SW480 (cell line): ENCODE measurements around the gene TTC29.
"Not testable (repeated sequence)": the region's sequence is repeated elsewhere in the genome, so short reads cannot be mapped to it uniquely, and the experiment has no call there.

Experiments used
- DNase-seq: peaks from one replicate; pipeline ENCODE4 v3.0.0-alpha.2; 2016; ENCODE audit warnings: low spot score

The TTC29 gene

DNA sequence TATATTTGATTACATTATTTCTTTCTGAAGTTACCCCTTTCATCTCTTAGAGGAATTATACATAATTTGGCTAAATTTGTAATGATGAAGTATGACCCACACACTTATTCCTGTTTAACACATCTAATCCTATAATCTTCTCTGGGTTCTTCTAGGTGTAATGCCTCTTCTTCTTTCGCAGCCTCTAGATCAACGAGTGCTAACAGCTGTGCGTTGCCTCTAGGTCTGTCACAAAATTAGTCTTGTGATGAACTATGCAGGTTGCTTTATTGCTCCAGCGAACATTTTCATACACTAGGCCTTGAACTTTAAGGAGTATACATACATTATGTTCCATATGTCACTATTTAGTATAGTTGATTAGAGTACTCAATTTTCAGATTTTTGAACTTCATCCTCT is 89.9 kb downstream of the TTC29 start:
- DNase-seq = no peak

DNA sequence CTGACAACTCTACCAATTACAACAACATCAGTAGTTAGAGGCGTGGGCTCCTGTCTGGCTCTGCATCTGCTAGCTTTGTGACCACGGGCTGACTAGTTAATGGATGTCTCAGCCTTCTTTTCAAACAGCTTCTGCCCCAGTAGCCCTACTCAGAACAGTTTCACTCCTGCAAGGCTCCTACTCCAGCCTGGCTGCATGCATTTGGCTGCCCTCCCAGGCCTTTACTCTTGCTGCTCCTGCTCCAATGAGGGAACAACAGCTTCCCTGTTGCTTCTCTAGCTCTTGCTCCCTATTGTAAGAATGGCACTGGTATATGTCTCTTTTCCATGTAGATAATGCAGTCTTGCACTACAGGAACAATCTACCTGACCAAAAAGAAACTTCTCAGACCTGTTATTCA is 93.3 kb downstream of the TTC29 start:
- no peak for DNase-seq

DNA sequence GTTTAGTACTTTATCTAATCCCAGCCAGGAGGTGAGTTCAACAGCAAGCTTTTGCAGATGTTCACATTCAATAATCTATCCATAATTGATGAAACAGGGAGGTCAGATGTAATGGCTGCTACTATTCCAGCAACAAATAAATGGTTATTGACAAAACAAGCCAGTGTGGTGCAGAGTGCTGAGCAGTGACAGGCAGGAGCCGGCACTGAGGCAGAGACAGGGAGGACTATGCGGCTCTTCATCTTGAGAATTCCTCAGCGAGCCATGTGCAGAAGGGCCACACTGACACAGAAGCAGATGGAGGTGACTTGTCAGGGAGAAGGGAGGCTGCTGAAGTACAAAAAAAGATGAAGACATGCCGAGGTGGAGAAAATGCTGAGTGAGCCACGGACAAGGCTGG is 98.3 kb downstream of the TTC29 start:
- DNase-seq = no peak

DNA sequence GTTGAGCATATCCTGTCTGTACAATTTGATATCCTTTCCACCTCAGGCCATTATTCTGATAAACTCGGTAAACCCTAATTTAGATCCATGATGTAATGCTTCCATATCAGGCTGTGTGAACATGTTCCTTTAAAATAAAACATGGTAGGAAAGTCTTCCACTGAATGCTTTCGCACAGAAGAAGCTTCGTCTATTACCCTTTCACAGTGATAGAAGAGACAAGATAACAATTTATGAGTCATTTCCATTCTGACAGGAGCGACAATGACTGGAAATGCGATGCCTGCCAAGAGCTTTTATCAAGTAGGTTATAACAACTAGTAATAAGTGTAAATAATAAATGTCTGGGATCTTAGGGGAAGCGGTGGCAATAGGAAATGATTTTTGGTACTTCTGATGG is 98.8 kb downstream of the TTC29 start:
- no peak for DNase-seq

DNA sequence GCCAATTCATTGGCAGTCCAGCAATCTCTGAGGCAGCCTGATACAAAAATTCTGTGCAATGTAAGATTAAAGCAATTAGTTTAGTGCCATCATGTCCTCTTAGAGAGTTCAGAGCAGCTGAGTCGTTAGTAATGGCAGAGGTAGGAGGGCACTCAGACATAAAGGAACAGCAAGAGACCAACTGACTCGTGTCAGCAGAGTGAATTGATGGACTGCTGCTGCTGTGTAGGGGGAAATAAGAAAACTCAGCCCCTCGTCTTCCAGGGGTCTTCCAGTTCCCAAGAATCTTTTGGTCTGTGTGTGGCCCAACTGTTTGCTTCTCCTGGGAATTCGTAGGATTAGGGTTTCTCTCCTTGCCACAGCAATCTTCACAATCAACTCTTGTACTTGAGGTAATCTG is 100.9 kb downstream of the TTC29 start:
- DNase-seq = no peak

DNA sequence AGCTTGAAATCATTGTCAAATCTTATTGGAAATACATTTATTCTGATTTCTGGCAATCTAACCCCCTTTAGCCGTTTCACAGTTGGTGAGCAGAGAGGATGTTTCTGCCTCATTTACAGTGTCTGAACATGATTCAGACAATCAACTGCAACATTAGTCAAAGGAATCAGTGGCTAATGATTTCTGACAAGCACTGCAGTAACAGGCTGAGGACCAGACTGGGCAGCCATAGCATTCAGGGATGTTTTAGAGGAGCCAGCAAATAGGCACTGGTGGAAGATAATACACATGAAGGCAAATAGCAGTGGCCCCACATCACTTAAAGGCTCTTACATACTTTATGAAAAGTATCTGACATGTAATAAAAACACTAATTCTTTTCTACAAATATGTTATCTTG is 102.8 kb downstream of the TTC29 start:
- no peak for DNase-seq

DNA sequence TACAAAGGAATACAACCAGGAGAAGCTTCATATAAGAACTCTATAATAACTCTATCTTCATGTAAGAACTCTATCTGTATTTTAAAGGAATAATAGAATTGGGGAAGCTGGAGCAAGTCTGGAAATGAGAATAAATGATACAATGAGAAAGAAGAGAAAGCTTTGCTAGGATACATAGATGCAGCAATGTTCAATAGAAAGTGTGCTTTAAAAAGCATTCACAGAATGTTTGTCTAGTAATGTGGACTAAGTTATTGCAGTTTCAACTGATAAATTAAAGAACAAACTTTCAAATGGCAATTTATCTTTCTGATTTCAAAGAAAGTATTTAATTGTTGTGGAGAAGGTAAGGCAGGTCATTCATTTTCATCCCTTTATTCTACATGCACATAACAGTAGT is 104.9 kb downstream of the TTC29 start:
- no peak for DNase-seq

DNA sequence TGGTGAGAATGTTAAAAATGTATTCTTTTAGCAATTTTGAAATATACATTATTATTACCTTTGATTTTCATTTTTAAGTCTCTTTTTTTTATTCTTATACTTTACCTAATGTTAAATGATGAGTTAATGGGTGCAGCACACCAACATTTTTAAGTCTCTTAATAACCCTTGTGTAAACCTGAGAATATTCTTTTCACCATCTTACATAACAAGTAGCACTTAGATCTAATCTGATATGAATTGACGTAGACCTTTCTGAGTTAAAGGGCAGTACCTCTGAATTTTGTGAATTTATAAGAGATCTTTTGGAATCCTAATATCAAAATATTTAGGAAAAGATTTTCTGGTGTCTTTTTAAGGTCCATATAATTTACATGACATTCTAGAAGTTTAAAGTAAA is 110.6 kb downstream of the TTC29 start:
- DNase-seq = no peak

DNA sequence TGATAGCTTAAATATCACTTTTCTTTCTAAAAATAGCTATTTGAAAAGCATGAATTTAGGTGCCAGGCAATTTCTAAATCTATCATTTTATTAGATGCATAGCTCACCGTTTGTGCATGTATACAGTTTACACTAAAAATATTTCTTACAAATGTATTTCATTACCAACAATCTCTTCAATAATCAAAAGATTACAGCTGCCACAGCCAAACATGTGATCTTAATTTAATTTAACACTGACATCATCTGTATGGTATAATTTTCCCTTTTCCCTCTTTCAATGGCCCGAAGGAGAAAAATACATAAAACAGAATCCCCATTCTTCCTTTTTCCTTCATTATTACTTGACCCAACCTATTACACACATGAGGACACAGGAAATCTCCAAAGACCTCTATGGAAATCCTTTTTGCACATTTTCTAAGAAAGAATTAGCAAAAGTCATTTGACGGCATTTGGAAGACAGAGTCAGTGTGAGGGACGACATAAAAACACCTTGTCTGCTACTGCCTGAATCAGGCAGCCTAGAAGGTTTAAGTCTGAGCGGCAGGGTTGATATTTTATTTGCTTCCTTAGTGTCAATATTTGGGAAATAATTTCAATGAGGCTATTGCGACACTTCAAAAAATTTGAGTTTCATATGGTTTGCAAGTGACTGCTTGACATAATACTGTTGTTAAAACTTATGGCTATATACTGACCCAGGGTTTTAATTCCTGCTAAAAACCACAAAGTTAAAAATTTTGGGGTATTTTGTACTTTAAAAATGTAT is 111.2 kb downstream of the TTC29 start:
- no peak for DNase-seq

DNA sequence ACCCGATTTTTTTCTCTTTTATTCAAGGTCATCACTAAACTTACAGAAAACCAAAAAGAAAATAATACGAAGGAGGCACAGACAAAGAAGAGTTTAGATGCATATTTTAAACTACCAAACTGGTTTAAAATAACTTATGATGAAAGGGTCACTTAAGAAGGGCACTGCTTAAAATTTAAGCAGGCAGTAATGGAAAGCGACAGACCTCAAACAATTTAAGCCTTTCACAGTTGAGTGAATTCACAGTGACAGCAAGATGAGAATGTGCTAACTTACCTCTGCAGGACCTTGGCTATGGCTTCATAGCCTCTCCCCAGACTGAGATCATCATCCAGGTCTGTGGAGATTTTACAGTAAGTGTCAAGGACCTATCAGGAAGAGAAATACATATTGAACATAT is 112.1 kb downstream of the TTC29 start:
- DNase-seq = no peak

DNA sequence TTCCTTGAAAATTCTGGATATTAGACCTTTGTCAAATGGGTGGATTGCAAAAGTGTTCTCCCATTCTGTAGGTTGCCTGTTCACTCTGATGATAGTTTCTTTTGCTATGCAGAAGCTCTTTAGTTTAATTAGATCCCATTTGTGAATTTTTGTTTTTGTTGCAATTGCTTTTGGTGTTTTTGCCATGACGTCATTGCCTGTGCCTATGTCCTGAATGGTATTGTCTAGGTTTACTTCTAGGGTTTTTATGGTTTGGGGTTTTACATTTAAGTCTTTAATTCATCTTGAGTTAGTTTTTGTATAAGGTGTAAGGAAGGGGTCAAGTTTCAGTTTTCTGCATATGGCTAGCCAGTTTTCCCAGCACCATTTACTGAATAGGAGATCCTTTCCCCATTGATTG is 122.7 kb downstream of the TTC29 start:
- DNase-seq = not testable (repeated sequence)

DNA sequence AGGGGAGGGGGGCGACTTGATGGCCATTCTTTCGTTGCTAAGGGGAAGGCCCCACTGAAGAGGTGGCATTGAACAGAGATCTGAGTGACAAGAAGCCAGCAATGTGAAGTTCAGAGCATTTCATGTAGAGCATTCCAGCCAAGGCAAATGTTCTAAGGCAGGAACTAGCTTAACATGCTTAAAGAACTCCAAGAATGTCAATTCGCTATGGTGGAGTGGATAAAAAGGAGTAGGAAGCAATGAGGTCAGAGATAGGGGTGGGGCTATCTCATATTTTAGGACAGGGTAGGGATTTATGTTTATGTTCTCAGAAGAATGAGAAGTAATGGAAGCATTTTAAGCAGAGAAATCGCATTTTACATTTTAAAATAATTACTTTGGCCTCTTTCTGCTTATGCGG is 130.9 kb downstream of the TTC29 start:
- DNase-seq = no peak

DNA sequence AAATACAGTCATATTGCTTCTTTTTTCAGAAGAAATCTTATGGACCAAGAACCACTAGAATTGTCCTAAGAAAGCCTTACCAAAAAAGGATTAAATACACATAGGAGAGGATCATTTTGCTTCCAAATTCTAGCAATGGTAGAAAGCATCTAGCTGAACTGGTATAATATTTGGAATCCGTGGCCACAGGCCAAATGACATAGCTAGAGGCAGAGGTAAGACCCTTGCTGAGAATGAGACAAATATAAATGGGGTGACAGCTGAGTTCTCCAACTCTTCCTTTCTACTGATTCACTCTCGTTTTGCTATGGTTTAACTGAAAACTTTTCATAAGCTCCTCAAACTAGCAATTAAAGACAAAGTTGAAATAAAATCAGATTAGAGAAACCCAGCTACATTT is 150.0 kb downstream of the TTC29 start:
- DNase-seq = no peak

DNA sequence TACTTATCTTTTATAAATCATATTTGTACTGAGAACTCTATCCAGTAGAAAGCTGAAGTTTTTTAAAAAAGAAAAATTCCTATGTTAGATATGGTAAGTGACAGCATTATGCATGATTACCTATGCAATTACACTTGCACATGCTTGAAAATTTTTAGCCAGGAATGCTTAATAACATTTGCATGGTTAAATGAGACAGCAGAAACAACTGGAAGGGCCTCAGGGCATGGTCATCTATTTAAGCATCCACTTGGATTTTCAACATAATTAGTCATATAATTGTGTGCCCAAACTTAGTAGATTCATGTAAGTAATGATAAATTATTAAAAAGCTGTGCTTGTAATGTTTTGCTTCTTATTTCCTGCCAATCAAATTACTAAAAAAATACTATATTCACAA is 151.9 kb downstream of the TTC29 start:
- no peak for DNase-seq

DNA sequence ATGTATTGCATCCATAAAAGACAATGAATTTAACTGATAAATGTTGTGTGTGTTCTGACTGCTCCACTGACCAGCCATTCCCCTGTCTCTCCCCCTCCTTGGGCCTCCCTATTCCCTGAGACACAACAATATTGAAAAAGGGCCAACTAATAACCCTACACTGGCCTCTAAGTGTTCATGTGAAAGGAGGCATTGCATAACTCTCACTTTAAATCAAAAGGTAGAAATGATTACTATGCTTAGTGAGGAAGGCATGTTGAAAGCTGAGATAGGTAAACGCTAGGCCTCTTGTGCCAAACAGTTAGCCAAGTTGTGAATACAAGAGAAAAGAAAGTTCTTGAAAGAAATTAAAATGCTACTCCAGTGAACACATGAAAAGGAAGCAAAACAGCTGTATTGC is 154.2 kb downstream of the TTC29 start:
- no peak for DNase-seq

DNA sequence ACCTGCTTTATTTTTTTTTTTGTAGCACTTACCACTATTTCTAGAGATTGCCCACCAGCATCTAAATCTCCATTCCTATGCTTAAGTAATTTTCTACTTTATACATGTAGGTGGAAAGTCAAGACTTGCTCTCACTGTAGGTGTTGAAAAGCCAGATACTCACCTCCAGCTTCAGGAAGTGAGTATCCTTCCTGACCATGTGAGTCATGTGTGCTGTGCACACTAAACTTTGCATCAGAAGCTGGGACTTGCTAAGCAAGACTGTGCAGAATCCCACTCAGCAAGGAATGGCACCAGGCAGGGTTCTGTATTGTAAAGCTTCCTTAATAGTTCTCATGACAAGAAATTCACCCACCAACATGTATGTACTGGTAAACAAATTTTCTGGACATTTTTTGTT is 155.1 kb downstream of the TTC29 start:
- no peak for DNase-seq

DNA sequence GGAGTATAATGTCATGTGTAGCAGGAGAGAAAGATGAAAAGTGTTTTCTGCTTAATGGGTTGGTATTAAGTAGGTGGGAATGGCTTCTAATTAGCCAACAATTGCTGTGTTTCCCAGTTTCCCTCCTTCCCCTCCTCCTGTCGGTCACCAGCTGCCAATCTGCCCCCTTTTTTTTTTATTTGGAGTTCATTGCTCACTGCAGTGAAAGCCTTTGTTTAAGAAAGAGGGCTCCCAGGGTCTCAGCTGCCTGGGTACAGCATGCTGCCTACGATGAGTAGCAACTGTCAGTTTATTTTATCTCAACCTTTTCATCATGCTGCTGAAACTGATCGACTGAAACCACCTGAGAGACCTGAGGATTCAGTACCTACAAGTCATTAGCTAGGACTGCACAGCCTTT is 157.9 kb downstream of the TTC29 start:
- DNase-seq = no peak

DNA sequence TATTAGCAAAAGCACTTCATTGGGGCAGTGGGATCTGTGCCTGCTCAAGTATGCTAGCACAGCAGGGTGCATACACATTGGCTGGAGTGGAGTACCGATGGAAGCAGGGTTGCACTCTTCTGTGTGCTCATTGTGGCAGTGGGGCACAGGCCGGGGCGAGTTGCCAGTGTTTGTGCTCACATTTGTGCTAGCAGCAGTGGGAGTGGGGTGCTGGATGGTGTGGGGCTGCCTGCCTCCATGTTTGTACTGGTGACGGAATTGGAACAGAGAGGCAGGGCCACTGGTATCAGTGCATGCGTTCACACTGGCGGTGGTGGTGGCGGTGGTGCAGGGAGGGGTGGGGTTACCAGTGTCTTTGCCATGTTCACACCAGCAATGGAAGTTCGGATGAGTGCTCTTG is 169.0 kb downstream of the TTC29 start:
- DNase-seq = no peak

DNA sequence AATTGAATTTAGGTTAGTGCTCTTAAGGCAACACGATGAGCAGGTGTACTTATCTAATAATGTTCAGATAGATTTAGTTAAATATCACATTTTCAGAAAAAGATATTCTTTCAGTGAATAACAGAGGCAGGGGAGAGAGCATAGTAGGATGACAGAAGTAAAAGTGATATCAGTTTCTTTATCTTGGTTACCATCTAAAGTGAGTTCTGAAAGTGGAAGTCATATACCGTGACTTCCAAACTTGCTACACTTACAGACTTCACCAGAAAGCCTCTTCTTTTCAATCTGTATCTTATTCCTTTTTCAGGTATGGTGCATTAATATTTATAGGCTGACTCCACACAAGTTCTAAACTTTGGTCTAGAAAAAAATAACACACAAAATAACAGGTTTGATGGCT is 182.1 kb downstream of the TTC29 start:
- DNase-seq = no peak

DNA sequence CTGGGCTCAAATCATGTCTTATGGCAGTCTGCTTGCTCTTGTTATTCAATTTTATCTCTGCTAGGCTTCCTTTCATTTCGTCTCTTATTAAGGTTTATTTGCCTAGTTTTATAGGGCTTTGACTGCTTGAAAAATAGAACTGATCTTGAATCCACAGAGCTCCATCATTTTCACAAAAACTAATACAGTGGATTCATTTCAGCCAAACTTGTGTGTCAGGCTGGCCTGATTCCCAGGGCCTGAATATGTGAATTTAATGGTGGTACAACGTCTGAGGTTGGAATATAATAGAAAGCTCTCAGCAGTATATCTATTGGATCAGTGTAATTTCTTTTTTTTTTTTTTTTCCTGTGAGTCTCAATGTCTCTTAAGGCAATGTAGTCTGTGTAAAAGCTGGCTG is 183.6 kb downstream of the TTC29 start:
- no peak for DNase-seq

DNA sequence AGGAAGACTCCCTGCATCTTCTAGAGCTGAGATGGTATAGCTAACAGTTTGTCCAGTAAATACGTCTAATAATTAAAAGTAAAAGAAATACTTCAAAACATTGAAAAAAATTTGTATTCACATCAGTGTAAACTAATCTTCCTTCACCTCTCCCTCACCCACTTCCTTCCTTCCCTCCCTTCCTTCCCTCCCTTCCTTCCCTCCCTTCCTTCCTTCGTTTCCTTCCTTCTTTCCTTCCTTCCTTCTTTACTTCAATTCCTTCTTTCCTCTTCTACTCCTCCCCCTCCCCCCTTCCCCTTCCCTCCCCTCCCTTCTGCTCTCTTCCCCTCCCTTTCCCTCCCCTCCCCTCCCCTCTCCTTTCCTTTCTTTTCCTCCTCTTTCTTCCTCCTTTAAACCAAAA is 203.2 kb downstream of the TTC29 start:
- DNase-seq = no peak

DNA sequence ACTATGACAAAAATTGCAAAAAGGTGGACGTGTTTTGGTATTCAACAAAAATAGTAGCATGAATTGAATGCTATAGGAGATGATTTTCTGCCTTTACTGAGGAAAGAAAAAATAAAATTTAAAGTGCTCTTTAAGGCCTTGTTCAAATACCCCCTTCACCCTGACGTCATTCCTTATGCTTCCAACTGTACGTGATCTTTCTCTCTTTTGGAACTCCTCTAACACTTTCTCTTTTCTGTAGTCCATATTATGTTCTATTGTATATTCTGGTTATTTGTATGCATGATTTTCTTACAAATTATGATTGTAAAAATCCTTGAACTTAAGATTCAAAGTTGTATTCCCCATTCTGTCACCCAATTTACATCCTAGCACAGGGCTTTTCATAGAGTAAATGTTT is 206.5 kb downstream of the TTC29 start:
- no peak for DNase-seq

DNA sequence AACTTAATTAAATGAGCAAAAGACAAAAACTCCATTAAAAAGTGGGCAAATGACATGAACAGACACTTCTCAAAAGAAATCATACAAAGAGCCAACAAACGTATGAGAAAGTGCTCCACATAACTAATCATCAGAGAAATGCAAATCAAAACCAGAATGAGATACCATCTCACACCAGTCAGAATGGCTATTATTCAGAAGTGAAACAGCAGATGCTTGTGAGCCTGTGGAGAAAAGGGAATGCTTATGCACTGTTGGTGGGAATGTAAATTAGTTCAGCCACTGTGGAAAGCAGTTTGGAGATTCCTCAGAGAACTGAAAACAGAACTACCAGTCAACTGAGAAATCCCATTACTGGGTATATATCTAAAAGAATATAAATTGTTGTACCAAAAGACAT is 222.1 kb downstream of the TTC29 start:
- DNase-seq = not testable (repeated sequence)

DNA sequence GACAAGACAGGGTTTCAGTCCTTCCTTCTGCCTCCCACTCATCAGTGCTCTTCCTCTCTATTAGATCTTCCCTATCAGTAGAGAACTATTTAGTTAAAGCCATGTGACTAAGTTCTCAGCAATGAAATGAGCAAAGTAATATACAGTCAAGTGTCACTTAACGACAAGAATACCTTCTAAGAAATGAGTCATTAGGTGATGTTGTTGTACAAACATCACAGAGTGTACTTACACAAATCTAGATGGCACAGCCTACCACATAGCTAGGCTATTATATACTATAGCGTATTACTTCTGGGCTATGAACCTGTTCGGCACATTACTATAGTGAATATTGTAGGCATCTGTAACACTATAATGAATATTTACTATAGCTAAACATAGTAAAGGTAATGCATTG is 235.7 kb downstream of the TTC29 start:
- no peak for DNase-seq

DNA sequence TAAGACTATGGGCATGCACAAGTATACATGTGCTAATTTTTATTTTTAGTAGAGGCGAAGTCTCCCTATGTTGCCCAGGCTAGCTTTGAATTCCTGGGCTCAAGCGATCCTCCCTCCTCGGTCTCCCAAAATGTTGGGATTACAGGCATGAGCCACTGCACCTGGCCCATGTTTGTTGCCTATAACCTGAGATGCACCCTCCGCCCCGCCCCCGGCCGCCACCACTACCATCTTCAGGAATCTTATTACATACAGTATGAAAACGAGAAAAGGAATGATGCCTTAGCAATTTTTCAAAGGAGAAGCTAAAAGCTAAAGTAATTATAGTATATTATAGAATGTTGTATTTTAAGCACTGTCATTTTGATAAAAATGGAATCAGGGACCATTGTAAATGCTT is 245.8 kb downstream of the TTC29 start:
- DNase-seq = no peak
